GM12878 (cell line): ENCODE measurements around the gene ASIC3. TPM values are rescaled to one million over a fixed set of nuclear protein-coding genes. Genes with fewer than 3 reads are reported as not detected.
A peak's percentile ranks its signal among the peaks of the same experiment; 100 is the strongest.

Source experiments
- ATAC-seq: fragments of 200-7000 bp; cut with Tn5 transposase; 3 replicates; pipeline ENCODE4 v1.9.1; 2020; ENCODE audit warnings: mild to moderate bottlenecking, moderate library complexity
- BruUV-seq: library from RNA; stranded (reverse); fragments of 400-500 nt; replicated peaks from 2 replicates; lab custom pipeline; 2021; lab: Mats Ljungman, UMichigan
- CTCF ChIA-PET: fragments of 300-600 bp; sonication (Branson Sonifier 250); formaldehyde crosslinking; extraction: SDS; loops from one replicate; lab custom pipeline; 2021; ENCODE audit warnings: inconsistent platforms; lab: Yijun Ruan, JAX
- POLR2A ChIA-PET: fragments of 350-600 bp; formaldehyde crosslinking; extraction: SDS; loops from one replicate; lab custom pipeline; 2021; ENCODE audit warnings: inconsistent platforms; lab: Charles Lee
- RAD21 ChIA-PET: fragments of 300-600 bp; sonication (Branson Sonifier 250); formaldehyde crosslinking; loops from one replicate; lab custom pipeline; 2023; ENCODE audit warnings: antibody characterized with exemption; ENCODE audit not compliant: unreplicated experiment; lab: Charles Lee
- SMC1A ChIA-PET: fragments of 300-600 bp; sonication (Branson Sonifier 250); formaldehyde crosslinking; loops from one replicate; lab custom pipeline; 2023; ENCODE audit not compliant: unreplicated experiment, uncharacterized antibody; lab: Charles Lee
- DNase-seq: peaks from one replicate; pipeline ENCODE4 v3.0.0-alpha.2; 2011; ENCODE audit warnings: low read depth, low spot score
- FAIRE-seq: peaks from 3 replicates; lab custom pipeline; 2011; peaks lifted over from hg19 to GRCh38; lab: Jason Lieb, UNC
- H2AFZ ChIP-seq: 2 replicates; pipeline ENCODE4 v1.6.0; 2011; ENCODE audit warnings: low read depth, low read length, control low read depth; ENCODE audit not compliant: control insufficient read depth
- H3K27ac ChIP-seq: 2 replicates; pipeline ENCODE4 v1.5.1; 2011; ENCODE audit warnings: control low read depth; ENCODE audit not compliant: control insufficient read depth, insufficient read depth
- H3K27me3 ChIP-seq, 2 experiments: replicated peaks in 1 of 2; 2 replicates each; pipeline versions ENCODE4 v1.6.0 to v1.6.1; 2011; ENCODE audit warnings: low read length in 1 of 2; ENCODE audit not compliant: control insufficient read depth in 2 of 2, insufficient read depth in 2 of 2
- H3K36me3 ChIP-seq, 2 experiments: 2 replicates each; pipeline ENCODE4 v1.5.1; 2011; ENCODE audit warnings: low read length in 1 of 2; ENCODE audit not compliant: control insufficient read depth in 2 of 2, insufficient read depth in 2 of 2
- H3K4me1 ChIP-seq: 2 replicates; pipeline ENCODE4 v1.6.1; 2011; ENCODE audit warnings: mild to moderate bottlenecking, low read length, moderate library complexity, mixed read lengths; ENCODE audit not compliant: control insufficient read depth, insufficient read depth
- H3K4me2 ChIP-seq: 2 replicates; pipeline ENCODE4 v1.6.0; 2011; ENCODE audit warnings: control low read depth; ENCODE audit not compliant: control insufficient read depth, insufficient read depth
- H3K4me3 ChIP-seq: fragments of 200-600 bp; sonication (generic); 2 replicates; pipeline ENCODE4 v1.5.1; 2016
- H3K79me2 ChIP-seq: 2 replicates; pipeline ENCODE4 v1.6.0; 2011; ENCODE audit warnings: low read length; ENCODE audit not compliant: control insufficient read depth, insufficient read depth
- H3K9ac ChIP-seq: 2 replicates; pipeline ENCODE4 v1.8.0; 2011; ENCODE audit warnings: low read length, control low read depth, mixed read lengths; ENCODE audit not compliant: control insufficient read depth, insufficient read depth
- H3K9me3 ChIP-seq: replicated peaks from 3 replicates; pipeline ENCODE4 v1.5.1; 2011; ENCODE audit warnings: mild to moderate bottlenecking, low read length; ENCODE audit not compliant: control insufficient read depth, insufficient read depth
- H4K20me1 ChIP-seq: 2 replicates; pipeline ENCODE4 v1.6.0; 2011; ENCODE audit not compliant: control insufficient read depth, insufficient read depth
- JUNB ChIP-seq: IDR thresholded peaks from 2 replicates; pipeline ENCODE4 v1.6.1; 2016; ENCODE audit warnings: antibody characterized with exemption, mild to moderate bottlenecking
- RCOR1 ChIP-seq: conservative IDR thresholded peaks from 2 replicates; pipeline ENCODE4 v1.6.1; 2012; ENCODE audit warnings: low read depth, low read length, improper control_type of control experiment
- TAF1 ChIP-seq: IDR thresholded peaks from 2 replicates; pipeline ENCODE4 v1.6.1; 2011; ENCODE audit warnings: mild to moderate bottlenecking, low read depth, low read length, borderline replicate concordance
- TCF7 ChIP-seq: IDR thresholded peaks from 2 replicates; pipeline ENCODE4 v1.6.1; 2014; ENCODE audit warnings: antibody characterized with exemption, borderline replicate concordance
- WGBS: methylation state at CpG from one replicate; pipeline ENCODE4 v1.1.6; 2016; ENCODE audit warnings: low lambda C conversion rate; ENCODE audit not compliant: insufficient replicate concordance, insufficient coverage; ENCODE audit errors: missing lambda C conversion rate; 5-methylcytosine and 5-hydroxymethylcytosine counted together
- in situ Hi-C: fragments of 300-500 bp; cut with MboI; formaldehyde crosslinking; loops from 9 replicates; pipeline ENCODE4 v1.14.3; 2018; ENCODE audit warnings: mixed read lengths
- intact Hi-C: fragments of 100-400 bp; cut with micrococcal nuclease; formaldehyde crosslinking; loops from one replicate; pipeline ENCODE4 v1.14.2; 2022; ENCODE audit not compliant: unreplicated experiment
- polyA plus RNA-seq, 11 experiments: library from polyadenylated mRNA; depleted of rRNA in 4 of 11; unstranded in 6 of 11; stranded (reverse) in 5 of 11; fragments of >200 nt; fragmentation: Nextera tagmentation in 4 of 11; fragmentation: Illumina TruSeq in 1 of 11; extraction: Ambion mirVana in 4 of 11; extraction: Trizol in 1 of 11; gene quantifications; 1 replicate in 1 of 11; 2 replicates in 10 of 11; pipeline versions ENCODE4 v1.2.1 to v1.2.3, GENCODE V29; 2011 to 2016; ENCODE audit warnings: inconsistent platforms in 2 of 11, missing spikeins in 2 of 11, low read depth in 1 of 11
- total RNA-seq, 4 experiments: library from RNA; depleted of rRNA in 3 of 4; stranded (reverse); fragments of >200 nt in 3 of 4; fragmentation: Illumina TruSeq in 1 of 4; extraction: Trizol in 1 of 4; gene quantifications; 2 replicates each; pipeline versions ENCODE4 v1.2.1 to v1.2.3, GENCODE V29; 2013 to 2021
- TF ChIP-seq, protein P1 (sequence below), 3 experiments: IDR thresholded peaks in 2 of 3; conservative IDR thresholded peaks in 1 of 3; 2 replicates each; pipeline ENCODE4 v1.5.1; 2011; ENCODE audit warnings: low read depth in 3 of 3, low read length in 3 of 3, mild to moderate bottlenecking in 3 of 3, control low read depth in 2 of 3, moderate library complexity in 2 of 3, inconsistent platforms in 1 of 3, mixed read lengths in 1 of 3; ENCODE audit not compliant: control insufficient read depth in 2 of 3, insufficient read depth in 1 of 3; ENCODE audit errors: extremely low read depth in 1 of 3
- TF ChIP-seq, protein P2 (sequence below): IDR thresholded peaks from 2 replicates; pipeline ENCODE4 v1.6.1; 2011; ENCODE audit warnings: low read depth, low read length, improper control_type of control experiment, borderline replicate concordance
- TF ChIP-seq, protein P3 (sequence below): fragments of 450-650 bp; IDR thresholded peaks from 2 replicates; pipeline ENCODE4 v1.6.1; 2018; ENCODE audit warnings: borderline replicate concordance, mild to moderate bottlenecking; ENCODE audit not compliant: partially characterized antibody

Gene ASIC3
- total and polyA plus RNA-seq, 10 of the 15 experiments (the other 5 are each of a cell fraction or from before 2014, with no cell fraction given): 0.07 to 1.0 (median 0.44) TPM; not detected in 4

DNA sequence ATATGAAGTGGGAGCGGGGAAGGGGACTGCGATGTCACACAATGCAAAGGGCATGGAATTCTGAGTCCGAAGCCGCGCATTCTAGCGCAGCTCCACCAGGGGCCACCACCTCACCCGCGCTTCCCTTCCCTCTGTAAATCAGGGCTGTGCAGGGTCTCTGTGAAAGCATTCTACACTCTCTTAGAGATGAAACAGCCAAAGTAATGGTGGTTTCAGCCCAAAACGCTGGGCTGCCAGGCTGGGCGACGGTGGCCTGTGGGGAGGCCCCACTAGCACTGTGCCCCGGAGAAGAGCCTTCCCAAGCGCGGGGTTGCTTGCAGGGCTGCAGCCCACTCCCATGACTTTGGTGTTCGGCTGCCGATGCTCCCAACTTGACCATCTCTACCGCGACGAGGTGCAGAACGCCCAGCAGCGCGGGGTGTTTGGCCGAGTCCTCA is 35.4 kb upstream of the ASIC3 start:
- no peak for TF ChIP-seq RCOR1
- TF ChIP-seq, protein P1, sequence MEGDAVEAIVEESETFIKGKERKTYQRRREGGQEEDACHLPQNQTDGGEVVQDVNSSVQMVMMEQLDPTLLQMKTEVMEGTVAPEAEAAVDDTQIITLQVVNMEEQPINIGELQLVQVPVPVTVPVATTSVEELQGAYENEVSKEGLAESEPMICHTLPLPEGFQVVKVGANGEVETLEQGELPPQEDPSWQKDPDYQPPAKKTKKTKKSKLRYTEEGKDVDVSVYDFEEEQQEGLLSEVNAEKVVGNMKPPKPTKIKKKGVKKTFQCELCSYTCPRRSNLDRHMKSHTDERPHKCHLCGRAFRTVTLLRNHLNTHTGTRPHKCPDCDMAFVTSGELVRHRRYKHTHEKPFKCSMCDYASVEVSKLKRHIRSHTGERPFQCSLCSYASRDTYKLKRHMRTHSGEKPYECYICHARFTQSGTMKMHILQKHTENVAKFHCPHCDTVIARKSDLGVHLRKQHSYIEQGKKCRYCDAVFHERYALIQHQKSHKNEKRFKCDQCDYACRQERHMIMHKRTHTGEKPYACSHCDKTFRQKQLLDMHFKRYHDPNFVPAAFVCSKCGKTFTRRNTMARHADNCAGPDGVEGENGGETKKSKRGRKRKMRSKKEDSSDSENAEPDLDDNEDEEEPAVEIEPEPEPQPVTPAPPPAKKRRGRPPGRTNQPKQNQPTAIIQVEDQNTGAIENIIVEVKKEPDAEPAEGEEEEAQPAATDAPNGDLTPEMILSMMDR (IDR thresholded peaks at IDR 0.05 in 2 of 3, conservative IDR thresholded peaks at IDR 0.05 in 1 of 3; ENCODE audit: control insufficient read depth in 2 of 3, extremely low read depth in 1 of 3, insufficient read depth in 1 of 3, low read depth in 3 of 3, low read length in 3 of 3): peak; percentile 36 to 42 (median 38); a peak in 5 of 6 replicates
- intact Hi-C loops: loop anchor here (5.0 kb wide), 1 partner anchor 99 kb away; no protein-coding TSS in a partner anchor
- RAD21 ChIA-PET: no interaction called here

DNA sequence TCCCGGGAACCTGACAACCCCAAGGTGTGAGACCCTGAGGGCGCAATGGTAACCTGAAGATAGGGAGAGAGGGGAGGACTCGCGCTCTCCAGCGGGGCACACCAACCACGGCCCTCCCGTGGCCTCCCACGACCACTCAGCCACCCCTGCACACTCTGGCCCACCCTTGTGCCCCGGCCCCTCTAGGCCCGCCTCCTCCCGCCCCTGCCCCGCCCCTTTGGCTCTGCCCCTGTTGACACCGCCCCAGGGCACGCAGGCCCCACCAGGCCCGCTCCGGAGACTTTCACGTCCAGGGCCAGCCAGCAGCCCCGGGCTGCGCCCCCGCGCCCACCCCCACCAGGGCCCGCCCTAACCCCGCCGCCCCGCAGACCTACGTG is 35.0 kb upstream of the ASIC3 start:
- in situ Hi-C loops: no loop called here
- no TSS peak for BruUV-seq
- 0 out of 2 replicates have a peak overlapping the region, but pooled peaks have one; percentile 3 for H3K4me2 ChIP-seq
- no peak for FAIRE-seq
- ChIA-PET RAD21 (no interaction called here), POLR2A (no interaction called here), CTCF (interaction anchor here (1.3 kb wide), 1 partner anchor 97 kb away, joined by 3 read pairs; no protein-coding TSS in a partner anchor), SMC1A (no interaction called here)
- peaks cover 0 to 1% of the 10 kb centered on the region in 2 experiments; a peak in 2 of 4 replicates for H3K27me3 ChIP-seq
- H4K20me1 ChIP-seq: no peaks in the 10 kb centered on the region
- no peak overlapping the region for H3K4me3 ChIP-seq
- H3K4me1 ChIP-seq: peaks cover 7% of the 10 kb centered on the region
- H3K9ac ChIP-seq: no peak overlapping the region
- H3K36me3 ChIP-seq: no peaks in the 10 kb centered on the region
- H2AFZ ChIP-seq: no peak overlapping the region
- intact Hi-C loops: loop anchor here (5.0 kb wide), 1 partner anchor 99 kb away; no protein-coding TSS in a partner anchor
- 70% methylated on average over 6 of the region's 26 CpGs for WGBS
- DNase-seq: no peak
- ATAC-seq: no peak
- H3K9me3 ChIP-seq: no peaks in the 10 kb centered on the region
- no peaks in the 10 kb centered on the region for H3K79me2 ChIP-seq
- no peak overlapping the region for H3K27ac ChIP-seq
- TF ChIP-seq, protein P2, sequence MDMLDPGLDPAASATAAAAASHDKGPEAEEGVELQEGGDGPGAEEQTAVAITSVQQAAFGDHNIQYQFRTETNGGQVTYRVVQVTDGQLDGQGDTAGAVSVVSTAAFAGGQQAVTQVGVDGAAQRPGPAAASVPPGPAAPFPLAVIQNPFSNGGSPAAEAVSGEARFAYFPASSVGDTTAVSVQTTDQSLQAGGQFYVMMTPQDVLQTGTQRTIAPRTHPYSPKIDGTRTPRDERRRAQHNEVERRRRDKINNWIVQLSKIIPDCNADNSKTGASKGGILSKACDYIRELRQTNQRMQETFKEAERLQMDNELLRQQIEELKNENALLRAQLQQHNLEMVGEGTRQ: no peak
- no peak for TF ChIP-seq TAF1
- TF ChIP-seq, protein P3, sequence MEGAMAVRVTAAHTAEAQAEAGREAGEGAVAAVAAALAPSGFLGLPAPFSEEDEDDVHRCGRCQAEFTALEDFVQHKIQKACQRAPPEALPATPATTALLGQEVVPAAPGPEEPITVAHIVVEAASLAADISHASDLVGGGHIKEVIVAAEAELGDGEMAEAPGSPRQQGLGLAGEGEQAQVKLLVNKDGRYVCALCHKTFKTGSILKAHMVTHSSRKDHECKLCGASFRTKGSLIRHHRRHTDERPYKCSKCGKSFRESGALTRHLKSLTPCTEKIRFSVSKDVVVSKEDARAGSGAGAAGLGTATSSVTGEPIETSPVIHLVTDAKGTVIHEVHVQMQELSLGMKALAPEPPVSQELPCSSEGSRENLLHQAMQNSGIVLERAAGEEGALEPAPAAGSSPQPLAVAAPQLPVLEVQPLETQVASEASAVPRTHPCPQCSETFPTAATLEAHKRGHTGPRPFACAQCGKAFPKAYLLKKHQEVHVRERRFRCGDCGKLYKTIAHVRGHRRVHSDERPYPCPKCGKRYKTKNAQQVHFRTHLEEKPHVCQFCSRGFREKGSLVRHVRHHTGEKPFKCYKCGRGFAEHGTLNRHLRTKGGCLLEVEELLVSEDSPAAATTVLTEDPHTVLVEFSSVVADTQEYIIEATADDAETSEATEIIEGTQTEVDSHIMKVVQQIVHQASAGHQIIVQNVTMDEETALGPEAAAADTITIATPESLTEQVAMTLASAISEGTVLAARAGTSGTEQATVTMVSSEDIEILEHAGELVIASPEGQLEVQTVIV: no peak
- TF ChIP-seq TCF7: no peak
- no peak for TF ChIP-seq JUNB

More for the DNA sequence above, 35.4 kb upstream of the ASIC3 start:
- Histone ChIP-seq H3K27me3 (no peaks in the 10 kb centered on the region; a peak in 1 of 4 replicates), H3K9ac (no peak overlapping the region), H3K79me2 (no peaks in the 10 kb centered on the region), H2AFZ (no peak overlapping the region), H3K4me2 (no peak overlapping the region), H4K20me1 (no peaks in the 10 kb centered on the region), H3K4me3 (no peak overlapping the region), H3K4me1 (peaks cover 6% of the 10 kb centered on the region), H3K36me3 (no peaks in the 10 kb centered on the region), H3K27ac (no peak overlapping the region), H3K9me3 (no peaks in the 10 kb centered on the region)
- CTCF ChIA-PET: interaction anchor here (1.1 kb wide), 1 partner anchor 136 kb away, joined by 3 read pairs; no protein-coding TSS in a partner anchor
- POLR2A ChIA-PET: no interaction called here
- FAIRE-seq: no peak
- SMC1A ChIA-PET: no interaction called here
- in situ Hi-C loops: no loop called here
- WGBS: 27% methylated on average over 22 of the region's 23 CpGs
- BruUV-seq: no TSS peak
- ATAC-seq: no peak
- no peak for DNase-seq
